Measurements from ENCODE around the gene USP49.

DNA sequence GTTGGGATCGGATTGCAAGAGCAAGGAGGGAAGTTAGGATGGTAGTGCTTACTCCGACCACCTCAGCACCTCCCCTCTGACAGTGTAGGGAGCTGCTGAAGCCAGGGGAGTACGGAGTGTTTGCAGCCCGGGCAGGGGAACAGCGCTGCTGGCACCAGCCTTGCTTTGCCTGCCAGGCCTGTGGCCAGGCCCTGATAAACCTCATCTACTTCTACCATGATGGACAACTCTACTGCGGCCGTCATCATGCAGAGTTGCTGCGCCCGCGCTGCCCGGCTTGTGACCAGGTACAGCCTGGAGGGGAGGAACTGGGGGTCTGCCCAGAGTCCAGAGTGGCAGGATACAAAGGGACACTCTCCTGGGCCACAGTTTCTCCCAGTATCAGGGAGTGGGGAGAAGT, 109.9 kb downstream of the USP49 start:
- TF ChIP-seq CTCF (conservative IDR thresholded peaks at IDR 0.05; ENCODE audit: low read length) (no peak), EZH2phosphoT487 (IDR thresholded peaks at IDR 0.05; ENCODE audit: borderline replicate concordance, low read depth, low read length) (no peak)

All from OCI-LY7 (cell line).